NCI-H2081 treated with DMSO at 0.1 percent for 48 hours (cell line): ENCODE measurements around the gene TPRX1.
"Not testable (repeated sequence)": the region's sequence is repeated elsewhere in the genome, so short reads cannot be mapped to it uniquely, and the experiment has no call there.

Experiments used
- DNase-seq: peaks from one replicate; lab custom pipeline; 2025; lab: John Stamatoyannopoulos, UW

The TPRX1 gene

DNA sequence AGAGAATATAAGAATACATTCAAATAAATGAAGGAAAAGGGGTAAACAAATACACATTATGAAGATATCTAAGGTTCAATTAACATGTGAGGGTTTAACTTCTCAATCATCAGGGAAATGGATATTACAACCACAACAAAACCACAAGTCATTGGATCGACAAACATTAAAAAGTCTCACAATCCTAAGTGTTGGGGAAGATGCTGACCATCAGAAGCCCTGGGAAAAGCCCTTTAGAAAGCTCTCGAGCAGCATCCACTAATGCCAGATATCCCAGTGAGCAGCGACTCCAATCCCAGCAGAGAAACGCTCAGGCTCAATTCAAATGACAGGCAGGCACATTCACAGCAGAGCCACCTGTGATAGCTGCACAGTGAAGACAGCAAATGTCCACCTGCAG lies 3.1 kb downstream of the TPRX1 start:
- DNase-seq, result no peak

GRCh38 chr19:47798904-47799266 lies 5.5 kb downstream of the TPRX1 start:
- no peak for DNase-seq

- no peak for DNase-seq
These were observed 6.1 kb downstream of the TPRX1 start for GRCh38 chr19:47797996-47798903.

- no peak for DNase-seq
These were observed 7.6 kb downstream of the TPRX1 start for GRCh38 chr19:47796785-47797184.

DNA sequence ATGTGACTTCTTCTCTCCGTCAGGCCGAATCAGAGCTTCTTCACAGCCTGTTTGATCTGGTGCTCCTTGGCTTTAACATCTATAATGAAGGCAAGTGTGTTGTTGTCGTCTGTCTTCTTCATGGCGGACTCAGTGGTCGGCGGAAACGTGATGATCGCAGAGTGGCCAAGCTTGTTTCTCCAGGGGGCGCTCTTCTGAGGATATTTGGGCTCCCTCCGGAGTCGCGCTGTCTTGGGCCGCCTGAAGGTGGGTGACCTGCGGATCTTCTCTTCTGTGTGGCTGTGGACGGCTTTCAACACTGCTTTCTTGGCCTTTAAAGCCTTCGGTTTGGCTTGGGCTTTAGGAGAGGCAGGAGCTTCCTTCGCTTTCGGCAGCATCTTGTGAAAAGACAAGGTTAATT lies 9.8 kb downstream of the TPRX1 start:
- DNase-seq, result no peak

- no peak for DNase-seq
These were observed 11.7 kb downstream of the TPRX1 start for GRCh38 chr19:47792616-47793015.

DNA sequence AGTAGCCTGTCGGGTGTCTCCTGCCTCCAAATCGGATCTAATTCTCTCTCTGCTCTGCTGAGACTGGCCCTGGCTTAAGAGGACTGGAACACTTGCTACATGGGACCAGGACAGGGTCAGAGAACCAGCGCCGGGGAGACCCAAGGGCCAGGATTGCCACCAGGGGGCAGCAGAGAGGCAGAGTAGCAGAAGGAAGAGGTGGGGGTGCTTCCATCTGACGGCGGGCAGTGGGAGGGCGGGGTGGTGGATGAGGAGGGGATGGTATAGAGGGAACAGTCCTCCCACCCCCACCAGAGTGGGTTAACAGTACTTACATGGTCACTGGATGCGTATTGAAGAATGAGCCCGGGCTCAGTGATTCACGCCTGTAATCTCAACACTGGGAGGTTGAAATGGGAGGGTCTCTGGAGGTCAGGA lies 13.9 kb downstream of the TPRX1 start:
- no peak for DNase-seq

DNA sequence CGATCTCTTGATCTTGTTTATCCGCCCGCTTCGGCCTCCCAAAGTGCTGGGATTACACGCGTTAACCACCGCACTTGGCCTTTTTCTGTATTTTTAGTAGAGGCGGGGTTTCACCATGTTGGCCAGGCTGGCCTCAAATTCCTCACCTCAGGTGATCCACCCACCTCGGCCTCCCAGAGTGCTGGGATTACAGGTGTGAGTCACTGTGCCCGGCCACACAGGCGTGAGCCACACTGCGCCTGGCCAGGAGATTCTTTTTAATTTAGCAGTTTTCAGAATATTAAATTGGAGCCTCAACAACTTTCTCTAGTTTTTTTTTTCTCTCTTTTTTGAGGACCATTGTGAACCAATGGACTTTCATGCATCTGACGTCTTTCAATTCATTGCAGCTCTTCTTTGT lies 14.5 kb downstream of the TPRX1 start:
- DNase-seq, result not testable (repeated sequence)

- not testable (repeated sequence) for DNase-seq
These were observed 17.0 kb downstream of the TPRX1 start for GRCh38 chr19:47787307-47787706.

DNA sequence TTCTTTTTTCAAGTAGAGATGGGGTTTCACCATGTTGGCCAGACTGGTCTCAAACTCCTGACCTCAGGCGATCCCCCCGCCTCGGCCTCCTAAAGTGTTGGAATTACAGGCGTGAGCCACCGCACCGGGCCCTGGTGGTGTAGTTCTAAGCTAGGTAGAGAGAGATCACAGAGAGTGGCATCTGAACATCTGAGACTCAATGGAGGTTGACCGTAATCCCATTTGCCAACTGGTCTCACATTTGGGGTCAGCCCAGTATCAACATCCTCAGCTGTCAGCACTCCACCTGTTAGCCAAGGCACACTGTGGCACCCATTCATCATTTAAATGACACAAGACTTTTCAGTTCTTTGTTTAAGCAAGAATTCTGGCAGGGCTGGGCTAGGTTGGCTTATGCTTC lies 17.8 kb downstream of the TPRX1 start:
- DNase-seq, result no peak

GRCh38 chr19:47781590-47782262 lies 22.6 kb downstream of the TPRX1 start:
- DNase-seq, result no peak

- no peak for DNase-seq
These were observed 24.2 kb downstream of the TPRX1 start for GRCh38 chr19:47780215-47780551.

GRCh38 chr19:47779524-47780214 lies 24.7 kb downstream of the TPRX1 start:
- no peak for DNase-seq

GRCh38 chr19:47778954-47779351 lies 25.4 kb downstream of the TPRX1 start:
- no peak for DNase-seq

DNA sequence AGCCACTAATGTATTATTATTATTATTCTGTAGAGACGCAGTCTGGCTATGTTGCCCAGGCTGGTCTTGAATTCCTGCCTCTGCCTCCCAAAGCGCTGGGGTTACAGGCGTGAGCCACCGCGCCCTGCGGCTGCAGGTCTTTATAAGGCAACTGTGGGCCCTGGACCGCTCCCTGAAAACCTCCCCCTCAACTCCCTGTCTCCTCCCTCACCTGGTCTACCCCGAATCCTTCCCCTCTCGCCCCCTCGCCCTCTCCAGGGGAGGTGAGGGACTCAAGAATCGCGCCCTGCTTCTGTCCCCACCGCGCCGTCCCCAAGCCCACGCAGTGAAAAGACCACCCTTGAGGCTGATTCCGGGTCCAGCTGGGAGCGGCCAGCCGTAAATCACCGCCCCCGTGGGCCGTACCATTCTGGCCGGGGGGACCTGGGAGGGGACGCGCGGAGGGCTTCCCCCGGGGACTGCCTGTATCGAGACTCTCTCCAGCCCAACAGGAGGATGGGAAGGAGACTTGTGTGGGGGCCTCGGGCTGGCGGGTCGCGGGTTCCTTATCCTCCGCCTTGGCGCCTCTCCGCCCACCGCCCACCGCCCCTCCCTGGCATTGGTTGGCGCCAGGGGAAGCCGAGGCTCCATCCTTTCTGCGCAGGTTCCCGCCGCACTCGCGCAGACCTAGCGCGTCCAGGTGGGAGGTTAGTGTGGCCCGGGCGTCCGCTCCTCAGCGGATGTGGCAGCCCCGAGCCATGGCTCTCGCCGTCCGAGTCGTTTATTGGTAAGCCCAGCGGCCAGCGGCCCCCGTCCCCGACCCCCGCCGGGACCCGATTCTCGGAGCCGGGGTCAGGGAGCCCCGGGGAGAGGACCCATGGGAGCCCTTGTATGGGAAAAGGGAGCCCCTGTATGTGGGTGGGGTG lies 26.1 kb downstream of the TPRX1 start, which contains the start of gene SELENOW:
TSS of gene SELENOW (plus strand) at position 655 of the 905 bp plus-strand sequence. CDS start at position 738, 83 bp downstream.
- DNase-seq, result peak; percentile 29

DNA sequence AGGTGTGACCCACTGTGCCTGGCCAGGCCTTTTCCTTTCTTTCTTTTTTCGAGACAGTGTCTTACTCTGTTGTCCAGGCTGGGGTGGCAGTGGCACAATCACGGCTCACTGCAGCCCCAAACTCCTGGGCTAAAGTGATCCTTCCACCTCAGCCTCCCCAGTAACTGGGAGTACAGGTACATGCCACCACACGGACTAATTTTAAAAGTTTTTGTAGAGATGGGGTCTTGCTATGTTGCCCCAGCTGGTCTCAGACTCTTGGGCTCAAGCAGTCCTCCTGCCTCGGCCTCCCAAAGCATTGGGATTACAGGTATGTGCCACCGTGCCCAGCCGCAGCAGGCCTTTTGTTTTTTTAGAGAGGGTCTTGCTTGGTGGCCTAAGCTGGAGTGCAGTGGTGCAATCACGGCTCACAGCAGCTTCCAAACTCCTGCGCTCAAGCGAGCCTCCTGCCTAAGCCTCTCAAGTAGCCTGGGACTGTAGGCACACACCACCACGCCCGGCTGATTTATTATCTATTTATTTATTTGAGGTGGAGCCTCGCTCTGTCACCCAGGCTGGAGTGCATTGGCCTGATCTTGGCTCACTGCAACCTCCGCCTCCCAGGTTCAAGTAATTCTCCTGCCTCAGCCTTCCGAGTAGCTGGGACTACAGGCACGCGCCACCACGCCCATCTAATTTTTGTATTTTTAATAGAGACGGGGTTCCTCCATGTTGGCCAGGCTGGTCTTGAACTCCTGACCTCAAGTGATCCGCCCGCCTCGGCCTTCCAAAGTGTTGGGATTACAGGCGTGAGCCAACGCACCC lies 26.9 kb downstream of the TPRX1 start:
- not testable (repeated sequence) for DNase-seq

DNA sequence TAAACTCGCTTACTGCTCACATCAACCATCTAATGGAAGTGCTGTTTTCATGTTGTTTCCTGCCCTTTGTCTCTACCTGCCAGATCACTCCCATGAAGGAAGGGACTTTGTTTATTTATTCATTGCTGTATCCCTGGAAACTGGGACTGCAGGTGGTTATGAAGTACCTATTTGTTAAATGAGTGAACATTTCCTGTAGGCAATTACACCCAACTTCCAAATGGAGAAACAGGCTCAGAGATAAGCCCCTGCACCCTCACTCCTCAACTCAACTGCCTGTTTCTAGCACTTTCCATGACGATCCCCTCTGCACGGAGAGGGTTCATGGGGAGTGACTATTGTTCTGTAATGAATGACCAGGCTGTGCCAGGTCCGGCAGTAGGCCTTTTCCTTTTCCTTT lies 27.8 kb downstream of the TPRX1 start:
- DNase-seq, result peak; percentile 85

DNA sequence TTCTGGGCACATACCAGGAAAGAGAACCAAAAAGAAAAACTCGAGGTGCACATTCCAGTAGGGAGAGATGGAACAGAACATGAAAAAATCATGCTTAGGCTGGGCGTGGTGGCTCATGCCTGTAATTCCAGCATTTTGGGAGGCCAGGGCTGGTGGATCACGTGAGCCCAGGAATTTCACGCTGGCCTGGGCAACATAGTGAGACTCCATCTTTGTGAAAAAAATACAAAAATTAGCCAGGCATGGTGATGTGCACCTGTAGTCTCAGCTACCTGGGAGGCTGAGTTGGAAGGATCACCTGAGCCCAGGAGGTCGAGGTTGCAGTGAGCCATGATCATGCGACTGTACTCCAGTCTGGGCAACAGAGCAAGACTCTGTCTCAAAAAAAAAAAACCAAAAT lies 33.1 kb downstream of the TPRX1 start:
- DNase-seq, result not testable (repeated sequence)

DNA sequence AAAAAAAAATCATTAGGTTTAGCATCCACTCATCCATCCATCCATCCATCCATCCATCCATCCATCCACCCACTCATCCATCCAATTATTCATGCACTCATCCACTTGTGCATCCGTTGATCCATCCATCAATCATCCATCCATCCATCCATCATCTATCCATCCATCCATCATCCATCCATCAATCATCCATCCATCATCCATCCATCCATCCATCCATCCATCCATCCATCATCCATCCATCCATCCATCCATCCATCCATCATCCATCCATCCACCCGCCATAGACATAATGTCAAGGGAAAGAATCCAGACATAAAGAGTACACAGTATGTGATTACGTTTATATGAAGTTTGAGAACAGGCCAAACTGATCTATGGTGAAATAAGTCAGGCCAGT lies 34.8 kb downstream of the TPRX1 start:
- no peak for DNase-seq

- DNase-seq, result no peak
These were observed 35.7 kb downstream of the TPRX1 start for GRCh38 chr19:47768604-47769003.

DNA sequence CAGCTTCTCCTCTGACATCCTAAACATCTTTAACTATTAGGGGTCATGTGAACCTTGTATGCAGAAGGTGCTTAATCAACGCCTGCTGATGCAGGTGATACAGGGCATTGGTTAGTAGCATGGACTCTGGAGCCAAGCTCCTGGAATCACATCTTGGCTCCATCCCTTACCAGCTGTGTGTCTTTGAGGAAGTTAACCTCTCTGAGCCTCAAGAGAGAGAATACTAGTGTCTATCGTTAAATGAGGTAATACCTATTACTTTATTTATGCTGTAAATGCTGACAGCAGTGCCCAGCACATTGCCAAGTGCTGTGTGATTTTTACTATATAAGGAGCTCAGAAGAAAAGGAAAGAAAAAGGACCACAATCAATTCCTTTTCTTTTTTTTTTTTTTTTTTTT lies 37.0 kb downstream of the TPRX1 start:
- no peak for DNase-seq
